NCI-H1436 treated with DMSO at 0.1 percent for 48 hours (cell line): ENCODE measurements around the gene BPIFB2.

Source experiments
- DNase-seq: peaks from one replicate; lab custom pipeline; 2025; lab: John Stamatoyannopoulos, UW

Gene BPIFB2

GRCh38 chr20:33008336-33009213 is 1.1 kb downstream of the BPIFB2 start:
- DNase-seq = no peak

- DNase-seq = no peak
These were observed 2.0 kb downstream of the BPIFB2 start for GRCh38 chr20:33009214-33010132.

- no peak for DNase-seq
These were observed 2.6 kb downstream of the BPIFB2 start for GRCh38 chr20:33010133-33010504.

- DNase-seq = no peak
These were observed 3.4 kb downstream of the BPIFB2 start for GRCh38 chr20:33010674-33011449.

GRCh38 chr20:33012327-33013189 is 5.1 kb downstream of the BPIFB2 start:
- no peak for DNase-seq

- no peak for DNase-seq
These were observed 6.3 kb downstream of the BPIFB2 start for GRCh38 chr20:33013701-33014326.

GRCh38 chr20:33014336-33015113 is 7.0 kb downstream of the BPIFB2 start:
- no peak for DNase-seq

GRCh38 chr20:33015114-33015484 is 7.6 kb downstream of the BPIFB2 start:
- no peak for DNase-seq

GRCh38 chr20:33015700-33016580 is 8.4 kb downstream of the BPIFB2 start:
- DNase-seq = no peak

- no peak for DNase-seq
These were observed 9.1 kb downstream of the BPIFB2 start for GRCh38 chr20:33016581-33017109.

- DNase-seq = no peak
These were observed 10.0 kb downstream of the BPIFB2 start for GRCh38 chr20:33017542-33017941.

- DNase-seq = no peak
These were observed 10.8 kb downstream of the BPIFB2 start for GRCh38 chr20:33018169-33018931.

GRCh38 chr20:33019465-33020277 is 12.2 kb downstream of the BPIFB2 start:
- DNase-seq = no peak

GRCh38 chr20:33020278-33021161 is 13.0 kb downstream of the BPIFB2 start:
- no peak for DNase-seq

GRCh38 chr20:33021879-33022278 is 14.4 kb downstream of the BPIFB2 start:
- DNase-seq = no peak

- DNase-seq = no peak
These were observed 14.8 kb downstream of the BPIFB2 start for GRCh38 chr20:33022289-33022688.
